HG03103 (cell line): ENCODE data around the gene LHFPL2.
"Not testable (repeated sequence)": the region's sequence is repeated elsewhere in the genome, so short reads cannot be mapped to it uniquely, and the experiment has no call there.

Experiments used
- ATAC-seq: cut with Tn5 transposase; IDR thresholded peaks from one replicate; pipeline ENCODE4 v1.9.1; 2021; ENCODE audit warnings: low read depth; ENCODE audit not compliant: unreplicated experiment

LHFPL2 gene

GRCh38 chr5:78487846-78488245 lies 160.7 kb downstream of the LHFPL2 start:
- no peak for ATAC-seq

- no peak for ATAC-seq
Measured at GRCh38 chr5:78486218-78486617, 162.4 kb downstream of the LHFPL2 start.

GRCh38 chr5:78483809-78484521 lies 164.6 kb downstream of the LHFPL2 start:
- peak; percentile 68 for ATAC-seq

- ATAC-seq, result no peak
Measured at GRCh38 chr5:78482948-78483347, 165.6 kb downstream of the LHFPL2 start.

GRCh38 chr5:78476795-78477194 lies 171.8 kb downstream of the LHFPL2 start:
- ATAC-seq, result no peak

- ATAC-seq, result no peak
Measured at GRCh38 chr5:78475370-78475769, 173.2 kb downstream of the LHFPL2 start.

- no peak for ATAC-seq
Measured at GRCh38 chr5:78473751-78474150, 174.8 kb downstream of the LHFPL2 start.

- no peak for ATAC-seq
Measured at GRCh38 chr5:78472469-78473106, 176.0 kb downstream of the LHFPL2 start.

- no peak for ATAC-seq
Measured at GRCh38 chr5:78471896-78472295, 176.7 kb downstream of the LHFPL2 start.

- ATAC-seq, result no peak
Measured at GRCh38 chr5:78467752-78468357, 180.7 kb downstream of the LHFPL2 start.

GRCh38 chr5:78467140-78467539 lies 181.4 kb downstream of the LHFPL2 start:
- ATAC-seq, result no peak

GRCh38 chr5:78458843-78459242 lies 189.7 kb downstream of the LHFPL2 start:
- ATAC-seq, result no peak

- not testable (repeated sequence) for ATAC-seq
Measured at GRCh38 chr5:78457507-78457906, 191.1 kb downstream of the LHFPL2 start.

GRCh38 chr5:78449103-78449502 lies 199.5 kb downstream of the LHFPL2 start:
- no peak for ATAC-seq

- ATAC-seq, result no peak
Measured at GRCh38 chr5:78447775-78448424, 200.7 kb downstream of the LHFPL2 start.
